Measurements from ENCODE around the gene DUSP28.
"Not testable (repeated sequence)": the region's sequence is repeated elsewhere in the genome, so short reads cannot be mapped to it uniquely, and the experiment has no call there.

DUSP28 gene

GRCh38 chr2:240538031-240538780, 22.0 kb upstream of the DUSP28 start:
- Histone ChIP-seq H3K4me1 (ENCODE audit: control extremely low read depth in 1 of 4, control insufficient read depth in 4 of 4, insufficient read depth in 4 of 4, low read length in 3 of 4) (no peaks in the 10 kb centered on the region), H3K4me3 (ENCODE audit: control insufficient read depth in 1 of 7, extremely low read depth in 1 of 7, insufficient read depth in 4 of 7, low read depth in 2 of 7, low read length in 6 of 7) (no peak overlapping the region), H3K9me3 (ENCODE audit: control extremely low read depth in 1 of 5, control insufficient read depth in 4 of 5, insufficient read depth in 2 of 5, low read depth in 1 of 5, low read length in 4 of 5) (peaks cover 3 to 10% (median 5%) of the 10 kb centered on the region in 5 experiments), H3K27ac (ENCODE audit: insufficient read depth in 1 of 2, low read depth in 1 of 2, low read length in 2 of 2, poor library complexity in 1 of 2, severe bottlenecking in 2 of 2) (no peak overlapping the region), H3K27me3 (replicated peaks in 2 of 5; ENCODE audit: control insufficient read depth in 4 of 5, insufficient read depth in 5 of 5, low read length in 4 of 5) (no peaks in the 10 kb centered on the region), H3K36me3 (ENCODE audit: control insufficient read depth in 4 of 4, insufficient read depth in 4 of 4, low read length in 3 of 4) (peaks cover 8 to 55% (median 30%) of the 10 kb centered on the region in 4 experiments)
- no peak for DNase-seq
- ChIA-PET POLR2A (no interaction called here), CTCF (interaction anchor here (1.5 kb wide), 1 partner anchor 13 kb away, joined by 3 read pairs; no protein-coding TSS in a partner anchor)
- 96% methylated on average over 33 of the region's 43 CpGs for WGBS (ENCODE audit: insufficient coverage)

- peaks cover 6 to 52% (median 25%) of the 10 kb centered on the region in 4 experiments for H3K36me3 ChIP-seq (ENCODE audit: control insufficient read depth in 4 of 4, insufficient read depth in 4 of 4, low read length in 3 of 4)
- H3K27ac ChIP-seq (ENCODE audit: insufficient read depth in 1 of 2, low read depth in 1 of 2, low read length in 2 of 2, poor library complexity in 1 of 2, severe bottlenecking in 2 of 2); POLR2A ChIA-PET; H3K4me3 ChIP-seq (ENCODE audit: control insufficient read depth in 1 of 7, extremely low read depth in 1 of 7, insufficient read depth in 4 of 7, low read depth in 2 of 7, low read length in 6 of 7); H3K9me3 ChIP-seq (ENCODE audit: control extremely low read depth in 1 of 5, control insufficient read depth in 4 of 5, insufficient read depth in 2 of 5, low read depth in 1 of 5, low read length in 4 of 5); DNase-seq; H3K27me3 ChIP-seq (replicated peaks in 2 of 5; ENCODE audit: control insufficient read depth in 4 of 5, insufficient read depth in 5 of 5, low read length in 4 of 5); H3K4me1 ChIP-seq (ENCODE audit: control extremely low read depth in 1 of 4, control insufficient read depth in 4 of 4, insufficient read depth in 4 of 4, low read length in 3 of 4): not testable (repeated sequence)
- CTCF ChIA-PET: interaction anchor here (1.5 kb wide), 1 partner anchor 12 kb away, joined by 3 read pairs; no protein-coding TSS in a partner anchor
- WGBS (ENCODE audit: insufficient coverage): over 99% methylated on average over 13 of the region's 17 CpGs
These were observed 21.1 kb upstream of the DUSP28 start for GRCh38 chr2:240539101-240539500.

- no peak for DNase-seq
- CTCF ChIA-PET: interaction anchor here (1.5 kb wide), 1 partner anchor 11 kb away, joined by 3 read pairs; no protein-coding TSS in a partner anchor
- Histone ChIP-seq H3K27ac (ENCODE audit: insufficient read depth in 1 of 2, low read depth in 1 of 2, low read length in 2 of 2, poor library complexity in 1 of 2, severe bottlenecking in 2 of 2) (no peak overlapping the region), H3K27me3 (replicated peaks in 2 of 5; ENCODE audit: control insufficient read depth in 4 of 5, insufficient read depth in 5 of 5, low read length in 4 of 5) (no peaks in the 10 kb centered on the region), H3K4me1 (ENCODE audit: control extremely low read depth in 1 of 4, control insufficient read depth in 4 of 4, insufficient read depth in 4 of 4, low read length in 3 of 4) (no peaks in the 10 kb centered on the region), H3K4me3 (ENCODE audit: control insufficient read depth in 1 of 7, extremely low read depth in 1 of 7, insufficient read depth in 4 of 7, low read depth in 2 of 7, low read length in 6 of 7) (no peak overlapping the region), H3K9me3 (ENCODE audit: control extremely low read depth in 1 of 5, control insufficient read depth in 4 of 5, insufficient read depth in 2 of 5, low read depth in 1 of 5, low read length in 4 of 5) (peaks cover 2 to 8% (median 2%) of the 10 kb centered on the region in 5 experiments), H3K36me3 (ENCODE audit: control insufficient read depth in 4 of 4, insufficient read depth in 4 of 4, low read length in 3 of 4) (peaks cover 6 to 52% (median 22%) of the 10 kb centered on the region in 4 experiments)
- POLR2A ChIA-PET: no interaction called here
These were observed 20.3 kb upstream of the DUSP28 start for GRCh38 chr2:240539906-240540305.

DNA sequence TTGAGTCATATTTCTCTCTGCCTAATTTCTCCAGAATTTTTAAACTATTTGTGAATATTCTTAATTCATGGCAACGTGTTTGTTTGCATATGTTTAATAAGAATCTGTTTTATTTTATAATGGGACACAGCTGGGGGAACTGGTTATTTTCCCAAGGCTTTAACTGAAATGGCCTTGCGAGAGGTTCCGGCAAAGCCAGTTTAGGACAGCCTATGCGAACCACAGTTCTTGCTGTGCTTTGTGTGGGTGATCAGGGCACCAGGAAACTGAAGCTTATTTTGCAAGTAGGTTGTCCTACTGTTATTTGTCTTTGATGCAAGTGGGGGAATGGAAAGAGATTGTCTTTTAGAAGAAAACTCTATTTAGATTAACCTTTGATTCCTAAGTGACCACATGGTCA, 8.9 kb upstream of the DUSP28 start:
- Histone ChIP-seq H3K27ac (ENCODE audit: insufficient read depth in 1 of 2, low read depth in 1 of 2, low read length in 2 of 2, poor library complexity in 1 of 2, severe bottlenecking in 2 of 2) (no peak overlapping the region), H3K36me3 (ENCODE audit: control insufficient read depth in 4 of 4, insufficient read depth in 4 of 4, low read length in 3 of 4) (peaks cover 11 to 41% (median 26%) of the 10 kb centered on the region in 4 experiments), H3K9me3 (ENCODE audit: control extremely low read depth in 1 of 5, control insufficient read depth in 4 of 5, insufficient read depth in 2 of 5, low read depth in 1 of 5, low read length in 4 of 5) (peaks cover 5 to 13% (median 7%) of the 10 kb centered on the region in 5 experiments), H3K27me3 (replicated peaks in 2 of 5; ENCODE audit: control insufficient read depth in 4 of 5, insufficient read depth in 5 of 5, low read length in 4 of 5) (no peaks in the 10 kb centered on the region), H3K4me3 (ENCODE audit: control insufficient read depth in 1 of 7, extremely low read depth in 1 of 7, insufficient read depth in 4 of 7, low read depth in 2 of 7, low read length in 6 of 7) (no peak overlapping the region), H3K4me1 (ENCODE audit: control extremely low read depth in 1 of 4, control insufficient read depth in 4 of 4, insufficient read depth in 4 of 4, low read length in 3 of 4) (no peaks in the 10 kb centered on the region)
- WGBS (ENCODE audit: insufficient coverage): 100% methylated on average over 4 of the region's 4 CpGs
- no peak for DNase-seq
- ChIA-PET POLR2A (interaction anchor here (0.6 kb wide), 1 partner anchor 82 kb away, joined by 3 read pairs; no protein-coding TSS in a partner anchor), CTCF (interaction anchor here (0.8 to 1.0 kb wide), 3 partner anchors 12 to 37 kb away, joined by 3 read pairs; no protein-coding TSS in a partner anchor)

DNA sequence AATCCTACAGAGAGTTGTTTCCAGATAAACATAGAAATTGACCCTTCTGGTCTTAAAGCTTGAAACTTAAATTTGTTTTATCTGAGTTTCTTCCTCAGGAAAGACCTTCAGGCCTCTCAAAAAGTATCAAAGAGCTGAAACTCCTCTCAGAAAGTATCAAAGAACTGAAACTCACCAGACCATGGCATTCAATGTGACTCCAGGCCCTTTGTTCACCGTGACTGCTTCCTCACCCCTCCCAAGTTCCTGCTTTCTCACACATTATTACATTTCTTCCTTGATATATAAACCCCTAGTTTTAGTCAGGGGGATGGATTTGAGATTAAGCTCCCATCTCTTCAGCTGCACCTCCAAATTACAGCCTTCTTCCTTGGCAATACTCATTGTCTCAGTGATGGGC, 8.3 kb upstream of the DUSP28 start:
- POLR2A ChIA-PET: no interaction called here
- no CpG with 5 or more reads among the region's 1 CpG for WGBS (ENCODE audit: insufficient coverage)
- peaks cover 11 to 44% (median 26%) of the 10 kb centered on the region in 4 experiments for H3K36me3 ChIP-seq (ENCODE audit: control insufficient read depth in 4 of 4, insufficient read depth in 4 of 4, low read length in 3 of 4)

GRCh38 chr2:240553956-240554480, 6.1 kb upstream of the DUSP28 start:
- no peak overlapping the region for H3K27ac ChIP-seq (ENCODE audit: insufficient read depth in 1 of 2, low read depth in 1 of 2, low read length in 2 of 2, poor library complexity in 1 of 2, severe bottlenecking in 2 of 2)
- H3K4me1 ChIP-seq (ENCODE audit: control extremely low read depth in 1 of 4, control insufficient read depth in 4 of 4, insufficient read depth in 4 of 4, low read length in 3 of 4): peaks cover under 1 to 22% (median 12%) of the 10 kb centered on the region in 4 experiments
- POLR2A ChIA-PET: no interaction called here
- H3K27me3 ChIP-seq (replicated peaks in 2 of 5; ENCODE audit: control insufficient read depth in 4 of 5, insufficient read depth in 5 of 5, low read length in 4 of 5): no peaks in the 10 kb centered on the region
- no peak overlapping the region for H3K4me3 ChIP-seq (ENCODE audit: control insufficient read depth in 1 of 7, extremely low read depth in 1 of 7, insufficient read depth in 4 of 7, low read depth in 2 of 7, low read length in 6 of 7)
- H3K36me3 ChIP-seq (ENCODE audit: control insufficient read depth in 4 of 4, insufficient read depth in 4 of 4, low read length in 3 of 4): peaks cover 11 to 45% (median 27%) of the 10 kb centered on the region in 4 experiments
- DNase-seq: no peak
- 92% methylated on average over 7 of the region's 7 CpGs for WGBS (ENCODE audit: insufficient coverage)
- peaks cover 5 to 13% (median 7%) of the 10 kb centered on the region in 5 experiments for H3K9me3 ChIP-seq (ENCODE audit: control extremely low read depth in 1 of 5, control insufficient read depth in 4 of 5, insufficient read depth in 2 of 5, low read depth in 1 of 5, low read length in 4 of 5)
- CTCF ChIA-PET: no interaction called here

More for the DNA sequence above, 8.3 kb upstream of the DUSP28 start:
- Histone ChIP-seq H3K27ac (ENCODE audit: insufficient read depth in 1 of 2, low read depth in 1 of 2, low read length in 2 of 2, poor library complexity in 1 of 2, severe bottlenecking in 2 of 2) (no peak overlapping the region), H3K4me1 (ENCODE audit: control extremely low read depth in 1 of 4, control insufficient read depth in 4 of 4, insufficient read depth in 4 of 4, low read length in 3 of 4) (peaks cover 0 to 1% (median 0%) of the 10 kb centered on the region in 4 experiments), H3K9me3 (ENCODE audit: control extremely low read depth in 1 of 5, control insufficient read depth in 4 of 5, insufficient read depth in 2 of 5, low read depth in 1 of 5, low read length in 4 of 5) (peaks cover 5 to 13% (median 7%) of the 10 kb centered on the region in 5 experiments), H3K4me3 (ENCODE audit: control insufficient read depth in 1 of 7, extremely low read depth in 1 of 7, insufficient read depth in 4 of 7, low read depth in 2 of 7, low read length in 6 of 7) (no peak overlapping the region), H3K27me3 (replicated peaks in 2 of 5; ENCODE audit: control insufficient read depth in 4 of 5, insufficient read depth in 5 of 5, low read length in 4 of 5) (no peaks in the 10 kb centered on the region)
- CTCF ChIA-PET: no interaction called here
- no peak for DNase-seq

Measured in common myeloid progenitor, CD34-positive (primary cell).